Gastrocnemius medialis (tissue), 4 donors: ENCODE results near the gene MAN1C1. TPM values are rescaled to one million over a fixed set of nuclear protein-coding genes. Genes with fewer than 3 reads are reported as not detected.

Experiments used
- ATAC-seq, 2 donors: fragments of 150-250 bp; one replicate each; pipeline ENCODE4 v1.9.1; 2016
- DNase-seq, 2 donors: peaks; one replicate each; pipeline ENCODE4 v3.0.0-alpha.2; 2019
- H3K27ac ChIP-seq, 4 donors: fragments of 200-600 bp; sonication (generic); 1 replicate in 1 of 4; 2 replicates in 3 of 4; pipeline ENCODE4 v1.5.1; 2016 to 2018; ENCODE audit warnings: mild to moderate bottlenecking in 2 of 4, moderate library complexity in 1 of 4
- H3K27me3 ChIP-seq, 3 donors: fragments of 200-600 bp; sonication (generic) in 2 of 3; 1 replicate in 1 of 3; 2 replicates in 2 of 3; pipeline versions ENCODE4 v1.5.1 to v1.6.0; 2016 to 2019; ENCODE audit warnings: mild to moderate bottlenecking in 1 of 3, moderate library complexity in 1 of 3
- H3K36me3 ChIP-seq, 2 donors: fragments of 200-600 bp; sonication (generic) in 1 of 2; one replicate each; pipeline ENCODE4 v1.5.1; 2017 to 2018
- H3K4me1 ChIP-seq, 2 donors: fragments of 200-600 bp; sonication (generic) in 1 of 2; one replicate each; pipeline ENCODE4 v1.5.1; 2016 to 2017; ENCODE audit warnings: mild to moderate bottlenecking in 2 of 2
- H3K4me3 ChIP-seq, 4 donors: fragments of 200-600 bp; sonication (generic) in 3 of 4; 1 replicate in 1 of 4; 2 replicates in 3 of 4; pipeline ENCODE4 v1.5.1; 2016 to 2019; ENCODE audit warnings: mild to moderate bottlenecking in 2 of 4
- H3K9me3 ChIP-seq, 3 donors: fragments of 200-600 bp; sonication (generic) in 2 of 3; 1 replicate in 1 of 3; 2 replicates in 2 of 3; pipeline ENCODE4 v1.5.1; 2016 to 2019
- CTCF ChIP-seq, 5 experiments: fragments of 450-650 bp in 3 of 5; fragments of 200-600 bp in 2 of 5; sonication (generic) in 2 of 5; IDR thresholded peaks in 4 of 5; conservative IDR thresholded peaks in 1 of 5; 1 replicate in 4 of 5; 2 replicates in 1 of 5; pipeline ENCODE4 v1.5.1; 2016 to 2019; ENCODE audit warnings: antibody characterized with exemption in 5 of 5, mild to moderate bottlenecking in 3 of 5, moderate library complexity in 3 of 5
- POLR2A ChIP-seq, 2 donors: fragments of 450-650 bp; IDR thresholded peaks; one replicate each; pipeline ENCODE4 v1.6.1; 2017; ENCODE audit warnings: antibody characterized with exemption in 2 of 2, mild to moderate bottlenecking in 2 of 2, moderate library complexity in 2 of 2
- in situ Hi-C, 4 donors: fragments of 200-750 bp; cut with MboI; loops; one replicate each; pipeline versions ENCODE4 v1.15.0 to v1.8.0; 2017; ENCODE audit warnings: low sequenced_read_pairs in 4 of 4
- intact Hi-C: fragments of 100-400 bp; cut with DNase I; formaldehyde crosslinking; loops from one replicate; pipeline ENCODE4 v1.15.1; 2023; ENCODE audit warnings: low total_unique reads
- total RNA-seq, 4 donors: library from RNA; depleted of rRNA; stranded (reverse); fragments of >200 nt; gene quantifications; one replicate each; pipeline versions ENCODE4 v1.1.0 to v1.2.3, GENCODE V29; 2016

The MAN1C1 gene
- total RNA-seq, 4 donors from 2014 or later = 2.0 to 4.4 (median 2.5) TPM

GRCh38 chr1:25739341-25739740, 122.8 kb downstream of the MAN1C1 start:
- Histone ChIP-seq H3K4me3 (no peak overlapping the region), H3K27ac (no peak overlapping the region), H3K36me3 (no peaks in the 10 kb centered on the region), H3K9me3 (no peaks in the 10 kb centered on the region), H3K27me3 (no peaks in the 10 kb centered on the region), H3K4me1 (peaks cover 20 to 36% of the 10 kb centered on the region in 2 donors)
- DNase-seq = no peak
- no peak for ATAC-seq
- intact Hi-C loops (no loop called here), in situ Hi-C loops (loop anchor here in 1 of 4 donors (25.0 kb wide), 1 partner anchor 127 kb away; the partner anchor contains the start of gene MAN1C1)
- no peak for TF ChIP-seq POLR2A (IDR thresholded peaks at IDR 0.05)
- TF ChIP-seq CTCF (IDR thresholded peaks at IDR 0.05 in 4 of 5, conservative IDR thresholded peaks at IDR 0.05 in 1 of 5) = no peak

GRCh38 chr1:25740071-25740470, 123.5 kb downstream of the MAN1C1 start:
- ATAC-seq (no peak), DNase-seq (no peak)
- Histone ChIP-seq H3K4me1 (peaks cover 27 to 44% of the 10 kb centered on the region in 2 donors), H3K9me3 (no peaks in the 10 kb centered on the region), H3K4me3 (no peak overlapping the region), H3K27me3 (no peaks in the 10 kb centered on the region), H3K36me3 (no peaks in the 10 kb centered on the region), H3K27ac (no peak overlapping the region)
- in situ Hi-C loops = loop anchor here in 2 of 4 donors (10.0 to 25.0 kb wide), 2 partner anchors 65 to 128 kb away; partner anchors contain the start of genes MAN1C1 (in 1 of the 2) and SELENON (in 1 of the 2)
- TF ChIP-seq CTCF (IDR thresholded peaks at IDR 0.05 in 4 of 5, conservative IDR thresholded peaks at IDR 0.05 in 1 of 5) = no peak
- no peak for TF ChIP-seq POLR2A (IDR thresholded peaks at IDR 0.05)
- intact Hi-C loops = no loop called here

GRCh38 chr1:25742316-25742715, 125.7 kb downstream of the MAN1C1 start:
- Histone ChIP-seq H3K4me3 (no peak overlapping the region), H3K36me3 (no peaks in the 10 kb centered on the region), H3K27me3 (no peaks in the 10 kb centered on the region), H3K9me3 (no peaks in the 10 kb centered on the region), H3K4me1 (peaks cover 31 to 35% of the 10 kb centered on the region in 2 donors), H3K27ac (peak overlapping the region; percentile 90 to 95 (median 94))
- in situ Hi-C loops = loop anchor here in 2 of 4 donors (10.0 to 25.0 kb wide), 2 partner anchors 62 to 130 kb away; partner anchors contain the start of genes MAN1C1 (in 1 of the 2) and SELENON (in 1 of the 2)
- TF ChIP-seq POLR2A (IDR thresholded peaks at IDR 0.05) = no peak
- TF ChIP-seq CTCF (IDR thresholded peaks at IDR 0.05 in 4 of 5, conservative IDR thresholded peaks at IDR 0.05 in 1 of 5) = no peak
- ATAC-seq = no peak
- no peak for DNase-seq
- intact Hi-C loops = no loop called here

GRCh38 chr1:25743164-25744139, 126.9 kb downstream of the MAN1C1 start:
- no peak for TF ChIP-seq POLR2A (IDR thresholded peaks at IDR 0.05)
- TF ChIP-seq CTCF (IDR thresholded peaks at IDR 0.05 in 4 of 5, conservative IDR thresholded peaks at IDR 0.05 in 1 of 5) = no peak
- peak; percentile 89 to 90 for ATAC-seq
- in situ Hi-C loops = loop anchor here in 2 of 4 donors (10.0 to 25.0 kb wide), 2 partner anchors 61 to 131 kb away; partner anchors contain the start of genes MAN1C1 (in 1 of the 2) and SELENON (in 1 of the 2)
- H3K9me3 ChIP-seq = no peaks in the 10 kb centered on the region
- peak overlapping the region; percentile 90 to 95 (median 94) for H3K27ac ChIP-seq
- H3K27me3 ChIP-seq = no peaks in the 10 kb centered on the region
- peak; percentile 94 to 97 for DNase-seq
- peaks cover 31 to 32% of the 10 kb centered on the region in 2 donors for H3K4me1 ChIP-seq
- intact Hi-C loops = loop anchor here (1.0 kb wide), 4 partner anchors 43 to 135 kb away; no protein-coding TSS in a partner anchor
- H3K36me3 ChIP-seq = no peaks in the 10 kb centered on the region
- no peak overlapping the region for H3K4me3 ChIP-seq
